Mesendoderm (in vitro differentiated cells): ENCODE data around the gene KIAA0319L.

Experiments
- DNase-seq: peaks from one replicate; pipeline ENCODE4 v3.0.0; 2013
- H2AK5ac ChIP-seq: 2 replicates; pipeline ENCODE4 v1.6.1; 2013; ENCODE audit warnings: low read length, inconsistent platforms
- H2BK120ac ChIP-seq: 2 replicates; pipeline ENCODE4 v1.6.1; 2013; ENCODE audit warnings: low read depth, mild to moderate bottlenecking, low read length, moderate library complexity, mixed read lengths
- H2BK15ac ChIP-seq: replicated peaks from 2 replicates; pipeline ENCODE4 v1.6.1; 2013; ENCODE audit warnings: low read depth, mild to moderate bottlenecking, moderate library complexity
- H2BK5ac ChIP-seq: 2 replicates; pipeline ENCODE4 v1.6.1; 2013; ENCODE audit warnings: low read length, inconsistent platforms
- H3K18ac ChIP-seq: 2 replicates; pipeline ENCODE4 v1.6.1; 2013; ENCODE audit warnings: mild to moderate bottlenecking, low read length, mixed read lengths
- H3K23ac ChIP-seq: one replicate; pipeline ENCODE4 v1.6.1; 2013; ENCODE audit warnings: low read length
- H3K27ac ChIP-seq: 2 replicates; pipeline ENCODE4 v1.5.1; 2013; ENCODE audit warnings: low read depth, mild to moderate bottlenecking, inconsistent platforms, low read length, moderate library complexity
- H3K27me3 ChIP-seq: 2 replicates; pipeline ENCODE4 v1.6.1; 2013; ENCODE audit warnings: low read length, control low read depth, mild to moderate bottlenecking, inconsistent platforms; ENCODE audit not compliant: insufficient read depth, poor library complexity
- H3K36me3 ChIP-seq: 2 replicates; pipeline ENCODE4 v1.6.1; 2013; ENCODE audit warnings: low read length, inconsistent platforms; ENCODE audit not compliant: control insufficient read depth, insufficient read depth
- H3K4ac ChIP-seq: one replicate; pipeline ENCODE4 v1.6.1; 2013; ENCODE audit warnings: low read depth, mild to moderate bottlenecking, low read length, moderate library complexity
- H3K4me1 ChIP-seq: 2 replicates; pipeline ENCODE4 v1.6.1; 2013; ENCODE audit warnings: low read depth, low read length, inconsistent platforms; ENCODE audit not compliant: control insufficient read depth
- H3K4me2 ChIP-seq: 2 replicates; pipeline ENCODE4 v1.6.1; 2013; ENCODE audit warnings: low read length
- H3K4me3 ChIP-seq: 2 replicates; pipeline ENCODE4 v1.5.1; 2013; ENCODE audit warnings: mild to moderate bottlenecking, low read length
- H3K56ac ChIP-seq: one replicate; pipeline ENCODE4 v1.6.1; 2013; ENCODE audit warnings: low read length
- H3K79me1 ChIP-seq: 2 replicates; pipeline ENCODE4 v1.6.1; 2013; ENCODE audit warnings: low read length, inconsistent platforms
- H3K79me2 ChIP-seq: 2 replicates; pipeline ENCODE4 v1.6.1; 2013; ENCODE audit warnings: mild to moderate bottlenecking, low read length; ENCODE audit not compliant: control insufficient read depth, insufficient read depth
- H3K9ac ChIP-seq: 2 replicates; pipeline ENCODE4 v1.6.1; 2013; ENCODE audit warnings: low read length, inconsistent platforms
- H4K5ac ChIP-seq: one replicate; pipeline ENCODE4 v1.6.1; 2013; ENCODE audit warnings: low read length
- H4K8ac ChIP-seq: one replicate; pipeline ENCODE4 v1.6.1; 2013; ENCODE audit warnings: low read depth, mild to moderate bottlenecking, control low read depth, low read length, moderate library complexity
- WGBS: extraction: QIAGEN DNeasy Blood & Tissue Kit; methylation state at CpG from one replicate; pipeline ENCODE4 v1.1.7; 2013; ENCODE audit warnings: low lambda C conversion rate, missing lambda C conversion rate; ENCODE audit not compliant: insufficient coverage; ENCODE audit errors: extremely low coverage; 5-methylcytosine and 5-hydroxymethylcytosine counted together

Gene KIAA0319L

DNA sequence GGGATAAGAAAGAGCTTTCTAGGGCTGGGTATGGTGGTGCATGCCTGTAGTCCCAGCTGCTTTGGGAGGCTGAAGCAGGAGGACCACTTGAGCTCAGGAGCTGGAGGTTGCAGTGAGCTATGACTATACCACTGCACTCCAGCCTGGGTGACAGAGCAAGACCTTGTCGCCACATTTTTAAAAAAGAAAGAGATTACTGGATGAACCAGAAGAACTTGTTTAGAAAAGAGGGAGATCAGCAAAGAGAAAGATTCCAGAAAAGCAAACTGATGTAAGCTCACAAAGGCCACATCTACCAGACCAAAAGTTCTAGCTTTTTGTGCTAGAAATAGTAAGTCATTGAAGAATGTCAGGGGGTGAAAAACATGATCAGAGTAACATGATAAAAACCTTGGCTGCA is 117.6 kb downstream of the KIAA0319L start:
- Histone ChIP-seq H2BK120ac (no peak overlapping the region), H3K36me3 (peaks cover 11% of the 10 kb centered on the region), H3K4ac (no peak overlapping the region), H2AK5ac (no peak overlapping the region), H3K79me1 (no peaks in the 10 kb centered on the region), H3K79me2 (no peaks in the 10 kb centered on the region), H4K5ac (no peak overlapping the region), H3K18ac (no peak overlapping the region), H3K56ac (no peak overlapping the region), H3K9ac (no peak overlapping the region), H3K4me3 (no peak overlapping the region), H3K27ac (no peak overlapping the region), H3K27me3 (no peaks in the 10 kb centered on the region), H4K8ac (no peak overlapping the region), H2BK15ac (no peak overlapping the region), H3K4me1 (no peaks in the 10 kb centered on the region), H2BK5ac (no peak overlapping the region), H3K4me2 (no peak overlapping the region), H3K23ac (no peak overlapping the region)
- no peak for DNase-seq
- no CpG with 5 or more reads among the region's 1 CpG for WGBS

DNA sequence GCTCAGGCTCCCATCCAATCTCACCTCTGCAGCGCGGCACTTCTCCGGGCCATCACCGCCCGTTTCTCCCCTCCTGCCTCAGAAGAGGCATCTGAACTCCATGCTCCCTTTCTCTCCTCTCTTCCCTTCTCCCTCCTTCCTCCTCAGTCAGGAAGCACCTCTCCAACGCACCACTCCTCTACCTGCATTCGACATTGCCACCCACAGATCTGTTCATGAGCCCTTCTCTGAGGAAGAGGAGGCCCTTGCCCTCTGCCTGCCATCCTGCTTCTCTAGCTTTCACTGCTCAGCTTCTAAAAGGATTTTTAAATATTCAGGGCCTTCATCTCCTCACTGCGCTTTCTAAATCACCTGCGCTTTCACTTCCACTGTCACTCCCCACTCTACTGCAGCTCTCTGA is 120.0 kb downstream of the KIAA0319L start:
- Histone ChIP-seq H3K79me1 (no peaks in the 10 kb centered on the region), H3K27me3 (no peaks in the 10 kb centered on the region), H3K56ac (no peak overlapping the region), H3K23ac (no peak overlapping the region), H3K4ac (no peak overlapping the region), H3K18ac (no peak overlapping the region), H3K27ac (no peak overlapping the region), H3K36me3 (peaks cover 9% of the 10 kb centered on the region), H3K4me2 (no peak overlapping the region), H2AK5ac (no peak overlapping the region), H3K9ac (no peak overlapping the region), H3K79me2 (no peaks in the 10 kb centered on the region), H3K4me1 (no peaks in the 10 kb centered on the region), H3K4me3 (no peak overlapping the region), H2BK15ac (no peak overlapping the region), H2BK5ac (no peak overlapping the region), H2BK120ac (no peak overlapping the region), H4K8ac (no peak overlapping the region), H4K5ac (no peak overlapping the region)
- no CpG with 5 or more reads among the region's 9 CpGs for WGBS
- DNase-seq: no peak

DNA sequence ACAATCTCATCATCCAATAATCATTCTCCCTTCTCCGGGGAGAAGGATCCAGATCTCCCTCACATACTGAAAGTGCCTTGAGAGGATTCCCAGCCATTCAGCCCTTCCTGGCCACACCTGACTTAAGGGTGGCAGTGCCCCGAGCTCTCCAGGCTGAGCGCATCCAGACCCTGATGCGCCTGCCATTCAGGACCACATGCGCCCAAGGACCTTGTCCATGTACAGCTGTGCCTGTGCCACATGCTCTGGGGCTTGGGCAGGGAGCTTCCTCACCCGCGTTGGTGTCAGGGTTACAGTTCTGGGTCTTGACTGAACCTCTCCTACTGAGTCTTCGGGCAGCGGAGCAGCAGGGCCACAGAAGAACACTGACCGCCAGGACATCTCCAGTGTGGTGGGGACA is 121.1 kb downstream of the KIAA0319L start:
- no peak overlapping the region for H2BK120ac ChIP-seq
- no peak overlapping the region for H3K27ac ChIP-seq
- no peak overlapping the region for H4K8ac ChIP-seq
- no peak overlapping the region for H3K9ac ChIP-seq
- no peaks in the 10 kb centered on the region for H3K79me1 ChIP-seq
- no peak overlapping the region for H2BK5ac ChIP-seq
- H2BK15ac ChIP-seq: no peak overlapping the region
- no peak overlapping the region for H3K23ac ChIP-seq
- WGBS: no CpG with 5 or more reads among the region's 10 CpGs
- H2AK5ac ChIP-seq: no peak overlapping the region
- H3K79me2 ChIP-seq: no peaks in the 10 kb centered on the region
- no peak overlapping the region for H4K5ac ChIP-seq
- H3K4me3 ChIP-seq: no peak overlapping the region
- H3K36me3 ChIP-seq: peaks cover 9% of the 10 kb centered on the region
- H3K4me1 ChIP-seq: no peaks in the 10 kb centered on the region
- no peak overlapping the region for H3K4me2 ChIP-seq
- DNase-seq: no peak
- H3K27me3 ChIP-seq: no peaks in the 10 kb centered on the region
- no peak overlapping the region for H3K18ac ChIP-seq
- no peak overlapping the region for H3K56ac ChIP-seq
- H3K4ac ChIP-seq: no peak overlapping the region

DNA sequence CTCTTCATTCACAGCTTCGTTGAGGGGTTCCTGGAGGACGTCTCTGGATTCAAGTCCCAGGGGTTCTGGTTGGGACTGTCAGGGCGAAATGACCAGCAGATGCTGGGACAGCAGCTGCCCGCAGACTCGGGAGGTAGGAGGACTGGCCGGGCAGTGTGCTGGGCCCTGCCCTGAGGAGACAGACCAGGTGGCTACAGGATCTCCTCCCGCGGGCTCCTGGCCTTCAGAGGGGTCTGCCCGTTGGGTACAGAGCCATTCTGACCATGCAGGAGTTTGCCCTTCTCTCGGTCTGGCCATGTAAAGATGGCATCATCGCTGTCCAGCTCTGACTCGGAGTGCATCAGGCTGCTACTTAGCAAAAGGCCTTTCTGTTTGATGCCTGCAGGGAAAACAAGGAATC is 122.5 kb downstream of the KIAA0319L start:
- no peak for DNase-seq
- no CpG with 5 or more reads among the region's 12 CpGs for WGBS
- Histone ChIP-seq H3K4me1 (no peaks in the 10 kb centered on the region), H2AK5ac (no peak overlapping the region), H4K5ac (no peak overlapping the region), H3K79me2 (no peaks in the 10 kb centered on the region), H3K79me1 (no peaks in the 10 kb centered on the region), H3K18ac (no peak overlapping the region), H3K4ac (no peak overlapping the region), H3K27me3 (no peaks in the 10 kb centered on the region), H3K36me3 (peaks cover 5% of the 10 kb centered on the region), H3K9ac (no peak overlapping the region), H3K27ac (no peak overlapping the region), H2BK15ac (no peak overlapping the region), H2BK5ac (no peak overlapping the region), H3K4me2 (no peak overlapping the region), H4K8ac (no peak overlapping the region), H3K4me3 (no peak overlapping the region), H3K23ac (no peak overlapping the region), H2BK120ac (no peak overlapping the region), H3K56ac (no peak overlapping the region)

DNA sequence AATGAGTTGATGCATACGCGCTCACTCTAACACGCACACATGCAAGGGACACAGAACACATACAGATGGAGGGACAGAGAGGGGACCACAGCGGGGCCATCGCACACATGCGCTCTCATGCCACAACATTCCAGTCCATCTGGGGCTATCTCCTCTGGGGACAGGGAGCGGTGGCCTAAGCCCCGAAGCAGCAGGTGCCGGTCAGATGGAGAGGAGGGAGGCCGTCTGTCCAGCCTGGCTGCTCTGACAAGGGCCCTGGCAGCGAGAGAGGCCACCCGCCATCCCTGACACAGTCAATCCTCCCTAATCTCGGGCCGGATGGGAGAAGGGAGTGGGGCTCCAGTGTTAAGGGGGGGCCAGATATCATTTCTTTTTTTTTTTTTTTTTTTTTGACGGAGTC is 123.5 kb downstream of the KIAA0319L start:
- Histone ChIP-seq H2BK120ac (no peak overlapping the region), H2BK15ac (no peak overlapping the region), H3K27me3 (no peaks in the 10 kb centered on the region), H3K36me3 (peaks cover 5% of the 10 kb centered on the region), H3K23ac (no peak overlapping the region), H3K4me2 (no peak overlapping the region), H3K79me1 (no peaks in the 10 kb centered on the region), H2AK5ac (no peak overlapping the region), H3K79me2 (no peaks in the 10 kb centered on the region), H3K4me3 (no peak overlapping the region), H3K18ac (no peak overlapping the region), H2BK5ac (no peak overlapping the region), H3K27ac (no peak overlapping the region), H3K4ac (no peak overlapping the region), H3K9ac (no peak overlapping the region), H4K5ac (no peak overlapping the region), H4K8ac (no peak overlapping the region), H3K56ac (no peak overlapping the region), H3K4me1 (no peaks in the 10 kb centered on the region)
- WGBS: no CpG with 5 or more reads among the region's 15 CpGs
- no peak for DNase-seq

DNA sequence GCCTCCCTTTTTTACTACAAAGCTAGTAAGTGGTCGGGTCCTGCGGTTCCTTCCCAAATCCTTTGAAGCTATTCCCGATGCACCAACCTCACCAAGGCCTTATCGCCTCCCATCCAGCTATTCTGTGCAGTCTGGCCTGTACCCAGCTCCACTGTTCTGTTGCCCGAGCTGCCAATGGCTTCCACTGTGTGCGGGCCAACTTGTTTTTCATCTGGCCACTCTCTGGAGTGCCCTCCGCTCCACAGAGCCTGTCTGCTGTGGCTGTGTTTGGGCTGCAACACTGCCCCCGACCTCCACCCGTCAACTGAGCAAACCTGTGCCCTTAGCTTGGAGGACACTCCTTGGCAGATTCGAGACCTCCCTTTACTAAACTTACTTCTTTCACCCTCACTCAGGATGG is 125.0 kb downstream of the KIAA0319L start:
- H3K36me3 ChIP-seq: peaks cover 5% of the 10 kb centered on the region

More for the DNA sequence above, 125.0 kb downstream of the KIAA0319L start:
- H3K18ac ChIP-seq: no peak overlapping the region
- no peak overlapping the region for H4K8ac ChIP-seq
- no peak overlapping the region for H3K9ac ChIP-seq
- no peak overlapping the region for H2BK5ac ChIP-seq
- no peaks in the 10 kb centered on the region for H3K27me3 ChIP-seq
- no peaks in the 10 kb centered on the region for H3K79me2 ChIP-seq
- no peak overlapping the region for H3K4ac ChIP-seq
- H3K4me3 ChIP-seq: no peak overlapping the region
- H2AK5ac ChIP-seq: no peak overlapping the region
- H2BK120ac ChIP-seq: no peak overlapping the region
- H2BK15ac ChIP-seq: no peak overlapping the region
- H3K56ac ChIP-seq: no peak overlapping the region
- H3K79me1 ChIP-seq: no peaks in the 10 kb centered on the region
- no peak overlapping the region for H4K5ac ChIP-seq
- no peak overlapping the region for H3K27ac ChIP-seq
- no peak for DNase-seq
- H3K4me1 ChIP-seq: no peaks in the 10 kb centered on the region
- no CpG with 5 or more reads among the region's 10 CpGs for WGBS
- no peak overlapping the region for H3K23ac ChIP-seq
- no peak overlapping the region for H3K4me2 ChIP-seq
